Measurements from ENCODE around the gene OR11L1.

The OR11L1 gene, protein sequence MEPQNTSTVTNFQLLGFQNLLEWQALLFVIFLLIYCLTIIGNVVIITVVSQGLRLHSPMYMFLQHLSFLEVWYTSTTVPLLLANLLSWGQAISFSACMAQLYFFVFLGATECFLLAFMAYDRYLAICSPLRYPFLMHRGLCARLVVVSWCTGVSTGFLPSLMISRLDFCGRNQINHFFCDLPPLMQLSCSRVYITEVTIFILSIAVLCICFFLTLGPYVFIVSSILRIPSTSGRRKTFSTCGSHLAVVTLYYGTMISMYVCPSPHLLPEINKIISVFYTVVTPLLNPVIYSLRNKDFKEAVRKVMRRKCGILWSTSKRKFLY

DNA sequence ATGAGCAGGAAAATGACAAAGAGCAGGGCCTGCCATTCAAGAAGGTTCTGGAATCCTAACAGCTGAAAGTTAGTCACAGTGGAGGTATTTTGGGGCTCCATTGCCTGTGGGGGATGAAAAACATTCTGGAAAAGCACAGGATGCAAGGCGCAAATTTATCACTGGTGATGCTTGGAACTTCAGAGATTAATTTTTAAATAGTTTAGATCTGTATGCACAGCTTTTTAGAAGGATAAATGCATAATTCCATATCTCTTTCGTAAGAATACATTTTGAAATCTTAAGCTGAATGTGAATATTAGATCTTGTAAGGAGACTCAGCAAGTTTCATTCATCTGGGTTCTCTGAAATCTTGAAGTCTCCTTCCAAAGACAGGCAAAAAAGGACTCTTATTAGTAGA is at the start of gene OR11L1:
Gene OR11L1, minus strand, starts transcription at position 101 of the 400 bp plus-strand sequence. Its CDS starts 0 bp downstream, at position 101.
- DNase-seq (ENCODE audit: low read depth) = no peak

DNA sequence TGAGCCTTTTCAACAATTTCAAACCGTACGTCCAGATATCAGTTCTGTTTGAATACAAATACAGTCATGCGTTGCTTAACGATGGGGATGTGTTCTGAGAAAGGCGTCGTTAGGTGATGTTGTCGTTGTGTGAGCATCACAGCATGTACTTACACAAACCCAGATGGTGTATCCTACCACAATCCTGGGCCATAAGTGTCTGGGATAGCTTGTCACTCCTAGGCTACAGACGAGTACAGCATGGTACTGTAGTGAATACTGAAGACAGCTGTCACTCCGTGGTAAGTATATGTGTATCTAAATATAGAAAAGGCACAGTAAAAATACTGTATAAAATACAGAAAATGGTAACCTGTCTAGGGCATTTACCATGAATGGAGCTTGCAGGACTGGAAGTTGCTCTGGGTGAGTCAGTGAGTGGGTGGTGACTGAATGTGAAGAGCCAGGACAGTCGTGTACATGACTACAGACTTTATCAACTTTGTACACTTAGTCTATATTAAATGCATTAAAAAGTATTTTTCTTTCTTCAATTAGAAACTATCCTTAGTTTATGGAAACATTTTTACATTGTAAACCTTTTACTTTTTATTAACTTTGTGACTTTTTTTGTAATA is 43.2 kb upstream of the OR11L1 start:
- no peak for DNase-seq (ENCODE audit: low read depth)

DNA sequence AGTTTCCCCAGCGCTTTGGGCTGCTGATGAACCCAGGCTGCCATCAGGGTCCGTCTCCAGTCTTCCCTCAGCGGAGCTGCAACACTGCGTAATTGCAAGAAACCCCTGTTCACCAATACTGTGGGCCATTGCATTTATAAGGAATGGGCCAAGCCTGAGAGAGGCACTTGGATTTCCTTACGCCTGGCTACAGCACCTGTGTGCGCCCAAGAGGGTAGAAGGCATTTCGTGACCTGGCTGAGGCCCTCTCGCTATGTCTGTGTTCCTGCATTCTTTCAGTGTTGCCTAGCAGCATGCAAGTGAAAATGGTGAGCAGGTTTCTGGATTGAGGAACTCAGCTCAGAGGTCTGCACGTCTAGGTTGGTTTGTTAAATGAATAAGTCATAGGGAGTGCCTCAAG is 41.6 kb upstream of the OR11L1 start:
- no peak for DNase-seq (ENCODE audit: low read depth)

DNA sequence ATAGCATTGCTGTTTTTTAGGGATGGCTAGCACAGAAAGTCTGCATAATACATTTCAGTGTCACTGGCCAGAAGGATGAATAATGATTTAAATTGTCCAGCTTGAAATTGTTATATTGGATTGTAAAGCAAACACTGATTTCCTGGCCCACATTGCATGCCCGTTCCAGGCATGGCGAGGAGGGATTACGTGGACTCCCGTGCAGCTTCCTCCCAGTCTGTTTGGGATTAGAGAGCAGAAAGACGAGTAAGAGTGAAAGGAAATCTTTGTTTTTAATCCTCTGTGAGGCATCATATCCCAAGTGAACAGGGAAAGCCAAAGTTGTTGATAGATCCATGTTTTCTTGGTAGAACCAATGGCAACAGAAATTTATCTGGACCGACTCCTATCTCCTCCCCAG is 23.7 kb upstream of the OR11L1 start:
- no peak for DNase-seq (ENCODE audit: low read depth)

DNA sequence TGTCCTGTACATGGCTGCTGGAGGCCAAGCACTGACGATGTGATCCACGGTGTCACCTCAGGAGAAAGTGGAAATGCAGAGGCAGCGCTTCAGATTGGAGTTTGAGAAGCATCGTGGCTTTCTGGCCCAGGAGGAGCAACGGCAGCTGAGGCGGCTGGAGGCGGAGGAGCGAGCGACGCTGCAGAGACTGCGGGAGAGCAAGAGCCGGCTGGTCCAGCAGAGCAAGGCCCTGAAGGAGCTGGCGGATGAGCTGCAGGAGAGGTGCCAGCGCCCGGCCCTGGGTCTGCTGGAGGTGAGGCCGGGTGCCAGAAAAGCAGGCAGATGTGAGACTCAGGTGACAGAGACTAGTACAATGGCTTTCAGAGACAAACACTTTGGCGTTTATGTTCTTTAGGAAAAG is 22.9 kb upstream of the OR11L1 start:
- DNase-seq (ENCODE audit: low read depth) = no peak

DNA sequence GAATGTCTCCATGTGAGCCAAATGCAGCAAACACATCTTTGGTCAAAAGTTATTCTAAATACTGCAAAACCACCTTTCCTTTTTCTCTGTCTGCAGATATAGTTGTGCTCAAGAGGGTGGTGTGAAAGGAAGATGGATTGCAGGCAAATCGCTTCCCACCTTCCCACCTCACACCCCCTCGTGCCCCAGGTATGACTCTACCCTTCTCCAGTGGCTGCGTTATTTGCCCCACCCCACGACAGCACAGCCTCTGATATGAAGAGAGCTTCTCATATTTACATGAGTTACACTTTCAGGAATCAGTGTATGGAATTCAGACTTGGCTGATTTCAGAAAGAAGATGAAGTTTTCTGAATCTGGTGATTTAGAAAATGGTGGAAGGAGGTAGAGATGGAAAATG is 21.1 kb upstream of the OR11L1 start:
- DNase-seq (ENCODE audit: low read depth) = no peak

DNA sequence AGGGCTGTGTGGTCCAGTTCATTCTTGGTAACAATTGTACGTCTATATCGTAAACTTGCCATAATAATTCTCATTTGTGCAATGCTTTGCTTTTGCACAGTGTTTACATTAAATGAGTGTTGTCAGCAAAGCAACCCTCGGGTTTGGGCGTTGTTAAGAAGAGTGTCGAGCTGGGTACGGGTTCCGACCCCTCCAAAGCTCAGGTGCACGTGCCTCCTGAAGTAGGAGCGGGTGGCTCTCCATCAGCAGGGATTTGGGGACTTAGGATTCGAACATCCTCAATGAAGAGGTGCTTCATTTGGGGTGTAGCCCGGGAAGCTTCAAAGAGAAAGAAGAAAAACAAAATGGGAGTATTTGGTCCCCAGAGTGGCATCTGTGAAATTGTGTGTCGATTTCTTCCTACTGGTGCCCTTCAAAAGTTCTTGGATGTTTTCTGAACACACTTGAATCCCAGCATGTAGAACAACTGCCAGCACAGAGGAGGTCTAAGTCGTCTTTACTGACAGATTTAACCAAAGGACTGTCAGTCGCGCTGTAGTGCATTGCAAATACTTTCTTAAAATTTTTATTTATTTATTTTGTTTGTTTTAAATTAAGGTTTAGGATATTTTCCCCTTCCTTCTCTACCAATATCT is 16.4 kb upstream of the OR11L1 start:
- DNase-seq (ENCODE audit: low read depth) = no peak

DNA sequence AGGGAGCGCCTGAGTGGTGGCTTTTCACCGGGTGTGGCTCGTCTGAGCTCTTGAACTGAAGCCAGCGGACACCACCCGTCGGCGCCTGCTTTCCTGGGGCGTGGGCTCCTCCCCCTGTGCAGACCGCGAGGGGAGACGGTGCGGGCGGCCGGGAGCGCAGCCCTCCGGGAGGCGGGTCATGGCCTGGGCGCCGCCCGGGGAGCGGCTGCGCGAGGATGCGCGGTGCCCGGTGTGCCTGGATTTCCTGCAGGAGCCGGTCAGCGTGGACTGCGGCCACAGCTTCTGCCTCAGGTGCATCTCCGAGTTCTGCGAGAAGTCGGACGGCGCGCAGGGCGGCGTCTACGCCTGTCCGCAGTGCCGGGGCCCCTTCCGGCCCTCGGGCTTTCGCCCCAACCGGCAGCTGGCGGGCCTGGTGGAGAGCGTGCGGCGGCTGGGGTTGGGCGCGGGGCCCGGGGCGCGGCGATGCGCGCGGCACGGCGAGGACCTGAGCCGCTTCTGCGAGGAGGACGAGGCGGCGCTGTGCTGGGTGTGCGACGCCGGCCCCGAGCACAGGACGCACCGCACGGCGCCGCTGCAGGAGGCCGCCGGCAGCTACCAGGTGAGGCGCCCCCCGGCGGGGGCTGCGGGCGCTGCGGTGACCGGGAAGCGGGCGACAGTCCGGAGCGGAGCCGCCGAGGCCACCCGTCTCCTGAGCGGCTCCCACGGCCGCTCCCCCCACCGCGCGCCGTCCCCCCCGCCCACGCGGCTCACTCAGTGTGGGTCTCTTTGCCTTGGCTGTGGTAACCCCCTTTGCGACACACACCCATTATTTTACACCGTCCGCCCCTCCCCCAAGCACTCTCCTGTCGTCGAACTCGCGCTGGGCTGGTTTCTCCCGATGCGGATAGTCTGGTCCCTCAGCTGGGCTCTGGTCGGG is 15.6 kb upstream of the OR11L1 start, which contains the start of gene TRIM58:
Gene TRIM58, plus strand, starts transcription at position 119 of the 916 bp plus-strand sequence. Its CDS starts 60 bp downstream, at position 179.
- no peak for DNase-seq (ENCODE audit: low read depth)

DNA sequence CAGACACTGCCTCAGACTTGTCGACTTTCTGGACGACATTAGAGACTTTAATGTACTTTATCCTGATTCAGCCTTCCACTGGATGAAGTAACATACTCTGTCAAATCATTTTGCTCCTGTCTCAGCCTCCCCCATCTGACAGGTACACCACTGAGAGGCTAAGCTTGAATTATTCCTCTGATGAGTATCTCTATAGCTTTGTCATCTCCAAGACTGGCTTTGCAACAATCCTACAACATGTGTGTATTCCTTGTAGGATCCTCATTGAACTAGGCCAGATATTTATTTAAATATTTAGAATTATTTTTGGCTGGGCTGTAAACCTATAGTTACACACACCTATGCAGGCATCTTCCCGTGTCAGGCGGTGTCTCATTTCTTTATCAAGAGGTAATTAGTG is 14.2 kb upstream of the OR11L1 start:
- no peak for DNase-seq (ENCODE audit: low read depth)

DNA sequence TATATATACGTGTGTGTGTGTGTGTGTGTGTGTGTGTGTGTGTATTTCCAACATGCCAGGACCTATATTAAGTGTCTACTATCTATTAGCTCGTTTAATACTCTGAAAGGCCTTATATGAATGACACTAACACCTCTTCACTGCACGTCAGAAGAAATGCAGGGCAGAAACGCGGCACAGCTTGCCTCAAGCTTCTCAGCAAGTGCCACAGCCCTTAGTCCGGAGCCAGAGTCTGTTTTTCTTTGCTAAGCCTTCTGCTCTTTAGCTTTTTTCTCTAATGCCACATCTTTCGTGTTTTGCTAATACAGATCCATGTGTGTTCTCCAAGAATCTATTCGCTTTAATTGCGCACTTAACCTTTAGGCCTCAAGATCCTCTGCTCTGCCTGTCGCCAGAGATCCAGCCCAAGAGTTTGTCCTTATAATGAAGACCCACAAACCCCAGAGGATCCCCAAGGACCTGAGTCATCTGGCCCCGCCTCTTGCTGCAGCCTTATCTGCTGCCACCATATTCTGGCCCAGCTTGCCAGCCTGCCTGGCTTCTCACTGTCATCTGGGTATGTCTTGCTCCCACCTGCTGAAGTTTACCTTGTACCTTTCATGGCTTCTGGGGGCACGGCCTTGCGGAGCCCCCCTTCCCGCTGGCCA is 13.3 kb upstream of the OR11L1 start:
- no peak for DNase-seq (ENCODE audit: low read depth)

DNA sequence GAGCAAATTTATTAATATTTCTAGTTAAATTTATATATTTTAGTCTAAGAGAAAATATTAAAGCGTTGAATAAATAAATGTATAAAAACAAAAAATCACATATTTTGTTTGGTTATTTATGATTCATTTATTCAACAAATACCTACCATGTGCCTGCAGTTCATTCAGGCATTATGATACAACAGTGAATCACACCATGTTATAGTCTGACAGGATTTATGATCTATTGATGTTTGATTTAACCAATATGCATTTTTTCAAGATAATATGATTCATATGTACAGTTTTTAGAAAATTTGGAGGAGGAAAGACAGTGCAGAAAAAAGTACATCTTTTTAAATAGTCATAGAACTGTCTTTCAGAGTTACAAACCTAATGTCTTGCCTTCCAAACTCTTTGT is 7.9 kb upstream of the OR11L1 start:
- DNase-seq (ENCODE audit: low read depth) = no peak

DNA sequence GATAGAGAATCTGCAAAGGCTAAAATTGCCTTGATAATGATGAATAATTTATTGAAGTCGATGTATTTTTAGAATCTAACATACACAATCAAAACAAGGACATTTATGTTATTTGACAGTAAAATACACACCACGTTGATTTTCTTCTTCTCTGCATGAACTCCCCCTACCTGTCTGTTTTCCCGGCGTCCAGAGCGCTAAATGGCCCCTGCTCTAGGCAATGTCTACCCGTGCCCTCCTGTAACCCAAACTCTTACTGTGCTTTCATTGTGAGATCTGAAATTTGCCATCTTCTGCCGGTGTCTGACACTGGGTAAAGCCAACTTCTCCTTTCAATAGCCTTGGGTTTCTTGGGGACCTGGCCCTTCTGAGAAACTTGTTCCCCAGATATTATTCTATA is 6.7 kb upstream of the OR11L1 start:
- DNase-seq (ENCODE audit: low read depth) = no peak

DNA sequence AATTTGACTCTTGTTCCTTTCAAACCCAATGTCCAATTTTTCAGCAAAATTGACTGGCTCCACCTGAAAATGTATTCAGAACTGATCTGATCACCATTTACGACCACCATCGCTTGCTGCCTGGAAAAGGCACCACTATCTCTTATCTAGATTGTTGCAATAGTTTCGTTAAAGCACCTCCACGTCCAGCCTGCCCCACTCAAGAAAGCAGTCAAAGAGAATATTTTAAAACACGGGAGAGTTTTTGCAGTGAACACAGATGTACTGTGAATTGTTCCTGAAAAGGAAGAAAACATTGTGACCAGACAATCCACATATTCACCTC is 4.0 kb upstream of the OR11L1 start:
- DNase-seq (ENCODE audit: low read depth) = no peak

DNA sequence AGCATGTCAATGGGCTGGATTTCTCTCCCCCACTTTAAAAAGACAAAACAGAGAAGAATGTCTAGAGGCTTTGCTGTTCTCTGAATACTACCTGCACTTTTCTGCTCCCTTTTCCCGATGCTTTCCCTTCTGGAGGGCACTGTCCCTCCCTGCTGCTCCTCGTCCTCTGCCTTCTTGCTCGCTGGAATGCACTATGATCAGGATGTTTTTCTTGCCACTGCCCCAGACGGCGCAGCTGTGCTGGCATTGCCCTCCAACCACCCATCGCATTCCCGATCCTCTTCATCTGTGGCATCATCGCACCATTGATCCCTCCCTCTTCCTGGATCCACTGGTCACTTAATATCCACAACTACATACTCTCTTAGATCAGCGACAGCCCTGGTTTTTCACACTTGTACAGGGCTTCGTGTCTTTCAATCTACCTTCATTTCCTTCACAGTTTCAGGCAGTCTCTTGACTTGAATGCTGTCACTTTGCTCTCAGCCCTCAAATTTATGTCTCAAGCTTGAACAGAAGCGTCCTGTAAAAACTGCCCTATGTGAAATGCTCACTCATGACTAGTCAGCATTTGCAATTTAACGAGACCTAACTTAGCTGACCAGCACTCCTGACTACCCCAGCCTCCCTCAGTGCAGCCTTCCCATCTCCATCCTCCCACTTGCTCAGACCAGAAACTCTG is 3.5 kb upstream of the OR11L1 start:
- no peak for DNase-seq (ENCODE audit: low read depth)

DNA sequence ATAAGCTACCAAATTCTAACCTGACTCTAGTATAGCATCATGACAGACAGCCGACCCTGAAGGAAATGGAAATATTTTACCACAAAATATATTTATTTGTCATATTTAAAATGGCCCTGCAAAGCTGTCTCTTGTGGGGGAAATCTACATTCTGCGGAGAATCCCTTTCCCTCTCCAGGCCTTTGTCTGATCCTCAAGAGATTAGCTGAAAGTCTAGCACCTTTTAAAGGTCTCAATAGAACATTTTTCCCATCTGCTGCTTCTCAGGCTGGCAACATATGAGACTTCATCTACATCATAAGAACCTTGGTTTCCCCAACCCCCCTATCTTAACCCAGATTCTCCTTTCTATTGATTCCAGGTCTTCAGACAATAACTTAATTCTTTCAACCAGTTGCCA is 1.7 kb upstream of the OR11L1 start:
- no peak for DNase-seq (ENCODE audit: low read depth)

DNA sequence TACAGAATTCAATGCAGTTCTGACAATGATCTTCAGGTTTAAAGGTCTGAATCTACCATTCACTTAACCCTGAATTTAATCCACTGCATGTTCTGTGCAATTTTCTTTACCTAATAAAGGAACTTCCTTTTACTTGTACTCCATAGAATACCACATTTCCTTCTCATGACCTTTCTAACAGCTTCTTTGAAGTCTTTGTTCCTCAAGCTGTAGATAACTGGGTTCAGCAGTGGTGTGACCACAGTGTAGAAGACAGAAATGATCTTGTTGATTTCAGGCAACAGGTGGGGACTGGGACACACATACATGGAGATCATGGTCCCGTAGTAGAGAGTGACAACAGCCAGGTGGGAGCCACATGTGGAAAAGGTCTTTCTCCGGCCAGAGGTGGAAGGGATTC is 878 bp downstream of the OR11L1 start:
- DNase-seq (ENCODE audit: low read depth) = no peak

DNA sequence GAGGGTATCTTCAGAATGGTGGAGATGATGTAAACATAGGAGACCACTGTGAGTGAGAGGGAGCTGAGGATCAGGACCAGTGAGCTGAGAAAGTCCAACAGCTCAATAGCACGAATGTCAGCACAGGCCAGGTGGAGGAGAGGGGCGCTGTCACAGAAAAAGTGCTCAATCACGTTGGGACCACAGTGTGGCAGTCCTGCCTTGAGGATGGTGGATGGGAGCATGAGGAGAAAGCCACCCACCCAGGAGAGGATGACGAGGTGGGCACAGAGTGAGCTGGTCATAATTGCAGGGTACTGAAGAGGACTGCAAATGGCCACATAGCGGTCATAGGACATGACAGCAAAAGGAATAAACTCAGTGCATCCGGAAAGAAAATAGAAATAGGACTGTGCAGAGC is 8.1 kb downstream of the OR11L1 start:
- DNase-seq (ENCODE audit: low read depth) = no peak

DNA sequence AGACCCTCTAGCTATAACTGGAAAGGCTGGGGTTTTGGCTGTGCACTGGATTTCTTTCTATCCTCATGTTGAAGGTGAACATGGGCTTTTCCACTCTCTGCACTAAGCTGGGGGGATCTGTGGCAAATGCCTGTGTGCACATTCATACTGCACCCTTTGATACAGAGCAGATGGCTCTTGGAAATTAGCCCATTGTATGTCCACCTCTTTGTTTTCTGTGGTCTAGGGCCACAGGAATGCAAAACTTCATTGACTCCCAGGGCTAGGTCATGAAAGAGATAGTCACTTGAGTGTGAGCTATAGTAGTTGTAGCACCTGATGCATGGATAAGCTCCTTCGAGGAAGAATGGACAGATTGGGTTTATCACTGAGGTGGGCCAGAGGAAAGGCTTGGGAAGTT is 12.0 kb downstream of the OR11L1 start:
- DNase-seq (ENCODE audit: low read depth) = no peak

DNA sequence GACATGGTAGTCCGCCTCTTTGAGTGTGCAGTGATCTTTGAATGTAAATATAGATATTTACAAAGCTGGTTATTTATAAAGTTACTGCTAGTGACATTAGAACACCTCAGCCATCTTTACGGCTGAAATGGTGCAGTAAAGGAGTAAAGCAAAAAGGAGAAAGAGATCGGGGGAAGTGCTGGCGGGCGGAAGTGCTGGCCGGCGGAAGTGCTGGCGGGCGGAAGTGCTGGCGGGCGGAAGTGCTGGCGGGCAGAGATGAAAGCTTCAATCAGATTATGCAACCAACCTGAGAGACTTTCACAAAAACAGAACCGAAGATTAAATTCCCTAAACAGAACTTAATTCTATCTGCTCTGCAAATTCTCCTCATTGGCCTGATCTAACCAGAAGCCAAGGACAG is 16.3 kb downstream of the OR11L1 start:
- no peak for DNase-seq (ENCODE audit: low read depth)

DNA sequence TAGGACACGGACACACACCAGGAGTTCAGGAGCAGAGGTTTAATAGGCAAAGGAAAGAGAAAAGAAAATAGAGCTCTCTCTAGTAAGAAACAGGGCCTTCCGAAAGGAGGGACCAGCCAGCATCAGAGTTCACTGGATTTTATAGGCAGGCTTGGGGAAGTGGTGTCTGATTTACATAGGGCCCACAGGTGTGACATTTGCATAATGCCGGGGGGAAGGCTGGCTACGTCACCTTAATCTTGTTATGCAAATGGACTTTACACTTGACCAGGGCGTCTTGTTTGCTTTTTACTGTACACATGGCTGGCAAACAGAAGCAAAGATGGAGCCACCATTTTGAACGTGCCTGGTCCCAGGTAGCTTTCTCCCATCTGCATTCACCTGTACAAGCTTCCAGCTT is 17.7 kb downstream of the OR11L1 start, which contains the start of gene OR14A16:
Gene OR14A16, minus strand, starts transcription at position 97 of the 400 bp plus-strand sequence. CDS start 8,390 bp downstream, outside the sequence.
- DNase-seq (ENCODE audit: low read depth) = no peak

DNA sequence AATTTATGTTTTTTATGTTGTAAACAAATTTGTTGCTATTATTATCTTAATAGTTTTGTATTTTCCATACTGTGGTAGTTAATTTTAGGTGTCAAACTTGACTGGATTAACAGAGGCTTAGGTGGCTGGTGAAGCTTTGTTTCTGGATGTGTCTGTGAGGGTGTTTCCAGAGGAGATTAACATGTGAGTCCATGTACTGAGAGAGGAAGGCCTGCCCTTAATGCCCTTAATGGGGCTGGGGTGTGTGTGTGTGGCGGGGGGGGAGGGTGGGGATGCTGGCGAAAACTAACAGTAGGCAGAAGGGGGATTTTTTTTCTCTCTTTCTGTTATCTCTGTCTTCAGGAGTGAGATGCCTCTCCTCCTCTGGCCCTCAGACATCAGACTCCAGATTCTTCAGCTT is 19.6 kb downstream of the OR11L1 start:
- DNase-seq (ENCODE audit: low read depth) = no peak

Measured in HS-27A (cell line).